ENCODE measurements around the gene DIP2B.
"Not testable (repeated sequence)": the region's sequence is repeated elsewhere in the genome, so short reads cannot be mapped to it uniquely, and the experiment has no call there.

The DIP2B gene

DNA sequence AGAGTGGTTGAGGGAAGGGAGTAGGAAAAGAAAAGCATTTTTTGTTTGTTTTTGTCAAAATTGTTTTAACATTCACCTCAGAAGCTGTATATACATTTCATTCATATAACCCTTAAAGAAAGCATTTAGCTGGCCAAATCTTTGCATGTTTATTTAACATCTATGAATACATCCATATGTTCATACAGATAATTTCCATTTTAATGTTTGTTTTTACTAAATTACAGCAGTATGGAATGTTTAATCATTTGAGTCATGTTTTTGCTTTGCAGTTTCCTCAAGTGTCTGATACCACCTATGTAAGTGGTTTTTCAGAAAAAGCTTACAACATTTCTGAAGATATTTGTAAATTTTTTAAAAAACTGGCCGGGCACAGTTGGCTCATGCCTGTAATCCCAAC lies 174.8 kb downstream of the DIP2B start:
- Histone ChIP-seq H2AFZ (ENCODE audit: low read depth) (no peak overlapping the region), H3K4me3 (IDR thresholded peaks at IDR 0.05; ENCODE audit: insufficient read depth, low read depth, low read length) (no peak overlapping the region), H4K20me1 (ENCODE audit: insufficient read depth) (no peaks in the 10 kb centered on the region), H3K27me3 (ENCODE audit: insufficient read depth, low read depth) (no peaks in the 10 kb centered on the region), H3K79me2 (ENCODE audit: insufficient read depth, low read depth) (no peaks in the 10 kb centered on the region), H3K9ac (no peak overlapping the region), H3K4me1 (ENCODE audit: low read depth, poor library complexity, severe bottlenecking) (no peaks in the 10 kb centered on the region), H3K27ac (no peak overlapping the region), H3K4me2 (no peak overlapping the region), H3K36me3 (ENCODE audit: insufficient read depth) (no peaks in the 10 kb centered on the region)
- TF ChIP-seq, protein P1, sequence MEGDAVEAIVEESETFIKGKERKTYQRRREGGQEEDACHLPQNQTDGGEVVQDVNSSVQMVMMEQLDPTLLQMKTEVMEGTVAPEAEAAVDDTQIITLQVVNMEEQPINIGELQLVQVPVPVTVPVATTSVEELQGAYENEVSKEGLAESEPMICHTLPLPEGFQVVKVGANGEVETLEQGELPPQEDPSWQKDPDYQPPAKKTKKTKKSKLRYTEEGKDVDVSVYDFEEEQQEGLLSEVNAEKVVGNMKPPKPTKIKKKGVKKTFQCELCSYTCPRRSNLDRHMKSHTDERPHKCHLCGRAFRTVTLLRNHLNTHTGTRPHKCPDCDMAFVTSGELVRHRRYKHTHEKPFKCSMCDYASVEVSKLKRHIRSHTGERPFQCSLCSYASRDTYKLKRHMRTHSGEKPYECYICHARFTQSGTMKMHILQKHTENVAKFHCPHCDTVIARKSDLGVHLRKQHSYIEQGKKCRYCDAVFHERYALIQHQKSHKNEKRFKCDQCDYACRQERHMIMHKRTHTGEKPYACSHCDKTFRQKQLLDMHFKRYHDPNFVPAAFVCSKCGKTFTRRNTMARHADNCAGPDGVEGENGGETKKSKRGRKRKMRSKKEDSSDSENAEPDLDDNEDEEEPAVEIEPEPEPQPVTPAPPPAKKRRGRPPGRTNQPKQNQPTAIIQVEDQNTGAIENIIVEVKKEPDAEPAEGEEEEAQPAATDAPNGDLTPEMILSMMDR (conservative IDR thresholded peaks at IDR 0.05; ENCODE audit: low read depth, low read length): no peak

DNA sequence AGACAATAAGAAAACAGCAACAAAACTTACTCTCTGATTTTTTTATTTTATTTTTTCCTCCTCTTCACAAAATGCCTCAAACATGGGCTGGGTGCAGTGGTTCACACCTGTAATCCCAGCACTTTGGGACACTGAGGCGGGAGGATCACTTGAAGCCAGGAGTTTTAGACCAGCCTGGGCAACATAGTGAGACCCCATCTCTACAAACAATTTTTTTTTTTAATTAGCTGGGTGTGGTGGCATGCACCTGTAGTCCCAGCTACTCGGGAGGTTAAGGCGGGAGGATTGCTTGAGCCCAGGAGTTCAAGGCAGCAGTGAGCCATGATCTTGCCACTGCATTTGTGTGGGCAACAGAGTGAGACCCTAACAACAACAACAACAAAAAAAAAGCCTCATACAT lies 176.3 kb downstream of the DIP2B start:
- H3K4me1 ChIP-seq (ENCODE audit: low read depth, poor library complexity, severe bottlenecking); H3K27me3 ChIP-seq (ENCODE audit: insufficient read depth, low read depth); H2AFZ ChIP-seq (ENCODE audit: low read depth); H3K4me3 ChIP-seq (IDR thresholded peaks at IDR 0.05; ENCODE audit: insufficient read depth, low read depth, low read length); H3K79me2 ChIP-seq (ENCODE audit: insufficient read depth, low read depth); H3K27ac ChIP-seq; H3K36me3 ChIP-seq (ENCODE audit: insufficient read depth); H4K20me1 ChIP-seq (ENCODE audit: insufficient read depth); H3K9ac ChIP-seq; H3K4me2 ChIP-seq: not testable (repeated sequence)

GRCh38 chr12:50685641-50686040 lies 180.9 kb downstream of the DIP2B start:
- H3K27me3 ChIP-seq (ENCODE audit: insufficient read depth, low read depth): no peaks in the 10 kb centered on the region
- no peak overlapping the region for H3K27ac ChIP-seq
- no peaks in the 10 kb centered on the region for H4K20me1 ChIP-seq (ENCODE audit: insufficient read depth)
- no peak overlapping the region for H2AFZ ChIP-seq (ENCODE audit: low read depth)
- H3K36me3 ChIP-seq (ENCODE audit: insufficient read depth): no peaks in the 10 kb centered on the region
- H3K9ac ChIP-seq: no peak overlapping the region
- H3K79me2 ChIP-seq (ENCODE audit: insufficient read depth, low read depth): no peaks in the 10 kb centered on the region
- H3K4me3 ChIP-seq (IDR thresholded peaks at IDR 0.05; ENCODE audit: insufficient read depth, low read depth, low read length): no peak overlapping the region
- no peak overlapping the region for H3K4me2 ChIP-seq
- TF ChIP-seq, protein P1 (conservative IDR thresholded peaks at IDR 0.05; ENCODE audit: low read depth, low read length): no peak
- no peaks in the 10 kb centered on the region for H3K4me1 ChIP-seq (ENCODE audit: low read depth, poor library complexity, severe bottlenecking)

DNA sequence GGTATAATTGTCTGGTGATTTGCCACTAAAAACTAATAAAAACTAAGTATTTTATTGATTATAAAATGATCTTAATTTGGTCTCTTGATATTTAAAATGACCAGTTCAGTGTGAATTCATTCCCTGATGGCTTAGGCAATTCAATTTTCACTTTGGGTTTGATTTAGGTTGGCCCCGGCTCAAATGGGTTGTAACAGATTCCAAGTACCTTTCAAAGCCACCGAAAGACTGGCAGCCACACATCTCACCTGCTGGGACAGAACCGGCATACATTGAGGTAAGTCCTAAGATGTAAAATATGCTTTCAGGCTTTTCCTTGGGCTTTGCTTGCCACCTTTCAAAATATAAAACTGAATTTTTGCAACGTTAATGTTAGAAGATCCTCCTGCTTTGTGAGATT lies 181.6 kb downstream of the DIP2B start:
- H3K36me3 ChIP-seq (ENCODE audit: insufficient read depth): peaks cover 2% of the 10 kb centered on the region; the same call in 1 of the 2 replicates
- no peak overlapping the region for H3K27ac ChIP-seq
- TF ChIP-seq, protein P1 (conservative IDR thresholded peaks at IDR 0.05; ENCODE audit: low read depth, low read length): no peak
- H3K79me2 ChIP-seq (ENCODE audit: insufficient read depth, low read depth): no peaks in the 10 kb centered on the region
- H3K4me3 ChIP-seq (IDR thresholded peaks at IDR 0.05; ENCODE audit: insufficient read depth, low read depth, low read length): no peak overlapping the region
- no peaks in the 10 kb centered on the region for H3K27me3 ChIP-seq (ENCODE audit: insufficient read depth, low read depth)
- H4K20me1 ChIP-seq (ENCODE audit: insufficient read depth): no peaks in the 10 kb centered on the region; the same call in 1 of the 2 replicates
- H3K4me2 ChIP-seq: no peak overlapping the region
- no peak overlapping the region for H2AFZ ChIP-seq (ENCODE audit: low read depth)
- no peak overlapping the region for H3K9ac ChIP-seq
- no peaks in the 10 kb centered on the region for H3K4me1 ChIP-seq (ENCODE audit: low read depth, poor library complexity, severe bottlenecking)

- Histone ChIP-seq H3K36me3 (ENCODE audit: insufficient read depth) (peaks cover 4% of the 10 kb centered on the region; the same call in 1 of the 2 replicates), H3K27ac (no peak overlapping the region), H3K27me3 (ENCODE audit: insufficient read depth, low read depth) (no peaks in the 10 kb centered on the region)
These were observed 182.2 kb downstream of the DIP2B start for GRCh38 chr12:50686976-50687375.

More at GRCh38 chr12:50686976-50687375, 182.2 kb downstream of the DIP2B start:
- no peaks in the 10 kb centered on the region for H3K79me2 ChIP-seq (ENCODE audit: insufficient read depth, low read depth)
- no peak overlapping the region for H2AFZ ChIP-seq (ENCODE audit: low read depth)
- H3K9ac ChIP-seq: no peak overlapping the region
- no peak overlapping the region for H3K4me2 ChIP-seq
- H3K4me1 ChIP-seq (ENCODE audit: low read depth, poor library complexity, severe bottlenecking): no peaks in the 10 kb centered on the region
- no peak overlapping the region for H3K4me3 ChIP-seq (IDR thresholded peaks at IDR 0.05; ENCODE audit: insufficient read depth, low read depth, low read length)
- TF ChIP-seq, protein P1 (conservative IDR thresholded peaks at IDR 0.05; ENCODE audit: low read depth, low read length): no peak
- no peaks in the 10 kb centered on the region; the same call in 1 of the 2 replicates for H4K20me1 ChIP-seq (ENCODE audit: insufficient read depth)

All from KMS-11 (cell line).